ENCODE results near the gene SETD6.

Gene SETD6

DNA sequence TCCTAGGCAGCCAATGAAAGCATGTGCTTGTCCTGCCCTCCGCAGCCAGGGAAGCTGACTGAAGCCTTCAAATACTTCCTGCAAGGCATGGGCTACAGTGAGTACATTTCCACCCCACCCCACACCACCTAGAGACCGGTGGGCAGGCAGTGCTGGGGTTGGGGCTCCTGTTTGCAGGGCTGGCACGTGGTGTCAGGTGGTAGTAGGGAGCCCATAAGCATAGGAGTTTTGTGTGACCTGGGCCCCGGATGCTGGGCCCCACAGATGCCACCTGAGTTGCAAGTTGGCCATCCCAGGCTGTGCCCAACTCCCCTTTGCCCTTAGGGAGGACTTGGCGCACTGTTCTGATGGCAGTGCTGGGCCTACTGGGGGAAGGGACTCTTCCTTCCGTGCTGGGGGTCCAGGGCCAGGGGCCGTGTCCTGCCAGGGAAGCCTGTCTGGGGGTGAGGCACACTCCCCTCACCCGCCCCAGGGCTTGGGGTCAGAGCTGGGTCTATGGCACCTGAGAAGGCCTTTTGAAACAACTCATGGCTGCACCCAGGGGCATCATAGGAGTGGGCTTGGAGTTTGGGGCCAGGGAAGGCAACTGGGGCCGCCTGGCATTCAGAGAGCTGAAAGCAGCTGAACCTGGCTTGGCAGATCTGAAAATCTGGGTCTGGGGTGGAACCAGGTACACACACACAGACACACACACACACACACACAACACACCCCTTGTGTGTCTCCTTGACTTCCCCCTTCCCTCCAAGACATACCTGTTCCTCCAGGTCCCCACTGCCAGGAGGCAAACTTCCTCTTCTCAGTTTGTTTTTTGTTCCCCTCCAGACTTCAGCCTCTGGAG lies 5.8 kb upstream of the SETD6 start:
- no peak for DNase-seq

DNA sequence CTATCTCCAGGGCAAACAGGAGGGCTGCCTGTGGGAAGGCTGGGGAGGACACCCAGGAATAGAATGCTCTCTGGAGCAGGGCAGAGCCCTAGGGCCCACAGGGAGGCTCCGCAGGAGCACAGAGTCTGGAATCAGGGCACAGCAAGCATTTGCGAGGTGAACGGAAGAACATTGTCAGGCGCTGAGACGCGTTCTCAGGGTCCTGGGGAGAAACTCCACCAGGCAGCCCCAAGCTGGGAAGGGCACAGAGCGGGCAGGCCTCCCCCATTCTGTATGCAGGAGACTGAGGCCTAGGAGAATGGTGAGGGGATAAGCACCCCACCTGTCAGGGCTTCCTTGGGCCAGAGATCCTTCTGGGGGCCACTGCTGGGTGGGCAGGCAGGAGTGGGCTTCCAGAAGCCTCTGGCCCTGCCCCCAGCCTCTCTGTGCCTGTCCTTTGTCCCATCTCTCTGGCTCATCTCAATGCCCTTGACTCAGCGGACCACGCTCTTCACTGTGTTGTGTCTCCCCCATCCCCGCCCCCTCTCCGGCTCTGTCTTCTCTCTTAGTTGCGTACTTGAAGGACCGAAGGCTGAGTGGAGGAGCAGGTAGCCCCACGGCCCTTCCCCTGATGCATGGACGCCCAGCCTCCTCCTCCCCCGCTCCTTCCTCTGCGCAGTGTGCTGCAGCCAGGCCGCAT lies 5.1 kb upstream of the SETD6 start:
- no peak for DNase-seq

DNA sequence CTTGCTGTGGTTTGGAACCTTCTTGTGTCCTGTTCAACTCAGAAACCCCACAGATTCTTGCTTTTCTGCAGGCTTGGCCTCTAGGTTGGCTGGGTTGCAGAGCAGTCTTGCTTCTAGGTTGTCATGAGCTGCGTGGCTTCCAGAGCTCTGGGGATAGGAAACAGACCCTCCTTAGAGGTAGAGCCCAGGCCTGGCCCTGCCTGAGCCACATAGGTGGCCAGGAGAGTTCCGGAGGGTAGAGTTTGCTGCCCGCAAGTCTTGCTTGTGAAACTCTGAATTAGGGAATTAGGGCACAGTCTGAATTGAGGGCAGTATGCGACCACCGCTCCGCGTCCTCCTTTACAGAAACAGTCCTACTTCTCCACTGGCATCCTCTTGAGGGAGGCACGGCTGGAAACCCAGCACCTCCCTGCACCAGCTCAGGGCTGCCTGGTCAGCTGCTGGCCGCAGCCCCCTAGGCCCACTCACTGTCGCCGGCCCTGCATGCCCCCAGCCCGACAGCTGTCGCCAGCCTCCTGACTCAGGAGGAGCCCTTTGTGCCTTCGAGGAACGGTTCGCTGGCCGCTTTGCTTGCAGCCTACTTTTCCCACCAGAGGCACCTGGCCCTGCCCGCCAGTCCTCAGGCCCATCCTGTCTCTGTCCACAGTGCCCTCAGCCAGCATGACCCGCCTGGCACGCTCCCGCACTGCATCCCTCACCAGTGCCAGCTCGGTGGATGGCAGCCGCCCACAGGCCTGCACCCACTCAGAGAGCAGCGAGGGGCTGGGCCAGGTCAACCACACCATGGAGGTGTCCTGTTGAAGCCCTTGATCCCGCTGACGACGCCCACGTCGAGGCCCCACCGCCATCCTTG lies 4.3 kb upstream of the SETD6 start:
- DNase-seq = no peak

DNA sequence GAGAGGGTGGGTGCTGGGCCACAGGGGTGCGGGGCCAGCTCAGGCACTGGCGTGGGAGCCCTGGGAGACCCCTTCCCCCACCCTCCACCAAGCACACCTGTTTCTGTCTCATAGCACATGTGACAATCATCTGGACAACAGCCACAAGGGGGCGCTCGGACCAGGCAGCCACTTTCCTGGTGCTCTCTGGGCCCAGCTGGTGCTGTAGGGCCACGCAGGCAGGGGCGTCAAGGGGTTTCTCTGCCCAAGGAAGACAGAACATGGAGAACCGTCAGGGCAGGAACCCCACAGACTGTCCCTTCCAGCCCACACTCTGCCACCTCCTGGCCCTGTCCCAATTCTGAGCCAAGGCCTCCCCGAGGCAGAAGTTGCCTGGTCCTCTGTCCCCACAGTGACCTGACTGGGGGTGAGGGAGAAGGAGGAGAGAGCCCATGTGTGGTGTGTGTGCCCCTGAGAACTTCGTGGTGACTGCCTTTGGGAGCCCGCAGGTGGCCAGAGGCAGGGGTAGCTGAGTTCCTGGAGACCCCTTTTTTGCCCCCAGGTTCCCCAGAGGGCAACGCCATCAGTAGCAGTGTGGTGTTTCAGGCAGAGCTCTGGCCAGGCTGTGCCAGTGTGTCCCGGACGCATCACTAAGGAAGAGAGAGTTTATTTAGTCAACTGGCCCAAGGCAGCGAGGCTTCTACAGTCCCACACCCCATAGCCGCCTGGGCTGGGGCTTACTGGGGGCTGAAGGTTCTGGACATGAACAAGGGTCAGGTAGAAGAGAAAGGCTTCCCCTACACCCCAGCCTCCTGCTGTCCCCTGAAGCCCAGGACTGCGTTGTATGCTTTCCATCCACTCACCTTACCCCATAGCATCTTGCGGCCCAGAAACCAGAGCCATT lies 3.1 kb upstream of the SETD6 start:
- no peak for DNase-seq

DNA sequence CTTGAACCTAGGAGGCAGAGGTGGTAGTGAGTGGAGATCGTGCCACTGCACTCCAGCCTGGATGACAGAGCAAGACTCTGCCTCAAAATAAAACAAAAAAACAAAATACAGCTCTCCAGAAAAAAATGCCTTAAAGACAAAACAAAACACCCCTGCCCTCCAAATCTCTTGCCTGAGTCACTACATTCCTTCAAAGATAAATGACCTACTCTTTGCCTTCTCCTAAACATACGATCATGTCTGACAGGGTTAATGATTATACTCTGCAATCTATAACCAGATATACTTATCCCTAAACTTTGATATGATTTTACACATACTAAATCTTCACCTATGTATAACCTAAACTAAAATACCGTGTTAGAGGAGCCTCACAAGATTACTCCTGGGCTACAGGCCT lies 1.4 kb upstream of the SETD6 start:
- no peak for DNase-seq

DNA sequence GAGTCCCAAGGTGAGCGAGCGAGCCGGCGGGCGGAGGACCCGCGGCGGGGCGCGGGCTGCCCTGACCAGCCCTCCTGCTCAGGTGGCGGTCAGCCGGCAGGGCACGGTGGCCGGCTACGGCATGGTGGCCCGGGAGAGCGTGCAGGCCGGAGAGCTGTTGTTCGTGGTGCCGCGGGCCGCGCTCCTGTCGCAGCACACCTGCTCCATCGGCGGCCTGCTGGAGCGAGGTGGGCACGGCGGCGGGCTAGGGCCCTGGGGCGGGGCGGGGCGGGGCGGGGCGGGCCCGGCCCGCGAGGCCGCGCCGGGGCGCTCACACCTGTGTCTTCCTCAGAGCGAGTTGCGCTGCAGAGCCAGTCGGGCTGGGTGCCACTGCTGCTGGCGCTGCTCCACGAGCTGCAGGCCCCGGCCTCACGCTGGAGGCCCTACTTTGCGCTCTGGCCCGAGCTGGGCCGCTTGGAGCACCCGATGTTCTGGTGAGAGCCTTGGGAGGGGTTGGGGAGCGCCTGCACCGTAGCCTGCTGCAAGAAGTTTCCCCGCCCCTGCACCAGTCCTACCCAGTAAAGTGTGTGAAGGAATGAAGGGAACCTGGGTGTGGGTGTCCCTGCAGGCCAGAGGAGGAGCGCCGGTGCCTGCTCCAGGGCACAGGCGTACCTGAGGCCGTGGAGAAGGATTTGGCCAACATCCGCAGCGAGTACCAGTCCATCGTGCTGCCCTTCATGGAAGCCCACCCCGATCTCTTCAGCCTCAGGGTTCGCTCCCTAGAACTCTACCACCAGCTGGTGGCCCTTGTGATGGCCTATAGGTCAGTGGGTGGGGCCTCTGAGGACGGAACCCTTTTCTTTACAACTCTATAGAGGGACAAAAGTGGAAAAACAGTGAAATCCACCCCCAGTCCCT lies 802 bp downstream of the SETD6 start:
- DNase-seq = no peak

DNA sequence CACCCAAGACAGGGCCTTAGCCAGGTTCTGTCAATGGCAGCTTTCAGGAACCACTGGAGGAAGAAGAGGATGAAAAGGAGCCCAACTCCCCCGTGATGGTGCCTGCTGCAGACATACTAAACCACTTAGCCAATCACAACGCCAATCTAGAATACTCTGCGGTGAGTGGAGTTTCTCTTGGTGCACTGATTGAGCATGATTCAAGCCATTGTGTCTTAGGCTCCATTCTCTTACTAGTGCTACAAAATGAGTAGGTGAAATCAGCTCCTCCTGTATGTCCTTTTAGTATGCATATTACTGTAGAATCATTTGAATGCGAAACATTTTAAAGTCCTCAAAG lies 1.4 kb downstream of the SETD6 start:
- no peak for DNase-seq

DNA sequence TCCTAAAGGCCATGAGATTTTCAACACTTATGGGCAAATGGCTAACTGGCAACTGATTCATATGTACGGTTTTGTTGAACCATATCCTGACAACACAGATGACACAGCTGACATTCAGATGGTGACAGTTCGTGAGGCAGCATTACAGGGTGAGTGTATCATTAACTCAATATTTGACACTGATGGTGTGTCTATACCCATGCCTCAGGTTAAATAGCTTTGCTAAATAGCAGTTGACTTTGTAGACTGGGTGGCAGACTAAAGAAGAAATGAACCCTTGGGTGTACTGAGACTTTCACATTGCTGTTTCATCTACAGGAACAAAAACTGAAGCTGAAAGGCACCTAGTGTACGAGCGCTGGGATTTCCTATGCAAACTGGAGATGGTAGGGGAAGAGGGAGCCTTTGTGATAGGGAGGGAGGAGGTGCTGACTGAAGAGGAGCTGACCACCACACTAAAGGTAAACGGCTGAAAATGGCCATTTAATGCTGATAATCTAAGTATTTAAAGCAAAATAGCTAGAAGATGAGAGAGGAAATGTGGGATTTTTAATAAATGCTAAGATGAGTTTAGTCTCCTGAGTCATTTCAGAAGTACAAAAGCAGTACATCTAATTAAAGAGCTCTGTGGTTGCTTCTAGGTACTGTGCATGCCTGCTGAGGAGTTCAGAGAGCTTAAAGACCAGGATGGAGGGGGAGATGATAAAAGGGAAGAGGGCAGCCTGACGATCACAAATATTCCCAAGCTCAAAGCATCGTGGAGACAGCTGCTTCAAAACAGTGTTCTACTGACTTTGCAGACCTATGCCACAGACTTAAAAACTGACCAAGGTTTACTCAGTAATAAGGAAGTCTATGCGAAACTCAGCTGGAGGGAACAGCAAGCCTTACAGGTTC lies 3.0 kb downstream of the SETD6 start:
- DNase-seq = no peak

DNA sequence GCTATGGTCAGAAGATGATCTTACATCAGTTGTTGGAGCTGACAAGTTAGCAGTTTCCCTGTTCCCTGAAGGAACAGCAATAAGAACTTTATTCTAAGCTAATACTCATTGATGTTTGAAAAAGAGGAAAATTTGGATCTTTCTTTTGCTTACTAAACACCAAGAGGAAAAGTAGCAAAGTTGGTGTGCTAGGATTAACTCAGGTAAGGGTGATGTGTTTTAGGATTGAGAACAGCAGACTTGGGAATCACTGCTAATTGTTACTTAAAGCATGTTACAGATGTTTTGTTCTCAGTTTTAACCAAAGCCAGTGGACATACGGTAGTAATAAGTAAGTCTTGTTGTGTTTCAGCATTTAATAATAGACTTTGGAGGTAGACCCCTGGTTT lies 3.7 kb downstream of the SETD6 start:
- no peak for DNase-seq

DNA sequence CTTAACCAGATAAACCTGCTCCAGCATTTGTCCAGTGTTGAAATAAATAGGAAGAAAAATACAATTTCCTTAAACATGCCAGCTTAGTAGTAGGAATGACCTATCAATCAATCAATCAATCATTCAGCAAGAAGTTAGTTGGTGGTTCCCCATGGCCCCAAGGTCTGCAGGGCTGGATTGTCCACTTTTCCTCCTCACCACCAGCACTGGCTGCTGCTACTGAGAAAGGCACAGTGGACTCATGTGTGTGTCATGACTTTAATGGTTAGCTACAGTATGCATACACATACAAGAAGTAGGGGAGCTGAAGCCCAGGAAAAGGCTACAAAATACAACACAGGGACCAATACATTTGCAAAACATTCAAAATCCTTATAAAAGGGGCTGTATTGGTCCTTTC lies 4.4 kb downstream of the SETD6 start:
- DNase-seq = no peak

DNA sequence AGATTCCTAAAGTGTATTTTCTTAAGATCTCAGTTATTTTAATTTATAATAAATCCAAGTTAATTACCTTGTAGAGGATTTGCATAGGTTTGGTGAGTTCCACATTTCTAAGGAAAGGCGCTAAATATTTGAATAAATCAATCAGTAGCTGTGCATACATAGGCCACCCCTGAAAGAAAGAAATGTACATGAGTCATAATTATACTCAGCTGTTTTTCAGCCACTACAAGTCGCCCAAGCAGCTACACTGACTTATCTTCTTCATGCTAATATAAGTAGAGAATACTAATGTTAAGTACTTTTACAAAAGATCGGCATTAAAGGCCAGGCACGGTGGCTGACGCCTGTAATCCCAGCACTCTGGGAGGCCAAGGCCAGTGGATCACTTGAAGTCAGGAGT lies 14.9 kb downstream of the SETD6 start:
- no peak for DNase-seq

DNA sequence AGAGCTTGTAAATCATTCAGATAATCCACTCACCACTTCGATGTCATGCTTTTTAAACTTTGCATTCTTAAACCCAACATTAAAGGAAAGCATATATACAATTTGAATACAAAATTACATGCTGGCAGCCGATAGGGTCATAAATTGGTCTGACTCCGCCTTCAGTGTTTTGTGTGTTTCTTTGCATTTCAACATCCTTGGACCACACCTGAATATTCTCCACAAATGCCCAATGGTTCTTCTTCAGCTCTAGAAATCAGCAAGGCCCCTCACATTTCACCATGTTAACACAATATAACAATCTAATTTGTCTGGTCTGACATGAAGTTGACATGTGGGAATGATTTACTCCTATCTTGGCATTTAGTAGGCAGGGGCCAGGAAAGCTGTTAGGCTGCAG lies 17.1 kb downstream of the SETD6 start:
- no peak for DNase-seq

DNA sequence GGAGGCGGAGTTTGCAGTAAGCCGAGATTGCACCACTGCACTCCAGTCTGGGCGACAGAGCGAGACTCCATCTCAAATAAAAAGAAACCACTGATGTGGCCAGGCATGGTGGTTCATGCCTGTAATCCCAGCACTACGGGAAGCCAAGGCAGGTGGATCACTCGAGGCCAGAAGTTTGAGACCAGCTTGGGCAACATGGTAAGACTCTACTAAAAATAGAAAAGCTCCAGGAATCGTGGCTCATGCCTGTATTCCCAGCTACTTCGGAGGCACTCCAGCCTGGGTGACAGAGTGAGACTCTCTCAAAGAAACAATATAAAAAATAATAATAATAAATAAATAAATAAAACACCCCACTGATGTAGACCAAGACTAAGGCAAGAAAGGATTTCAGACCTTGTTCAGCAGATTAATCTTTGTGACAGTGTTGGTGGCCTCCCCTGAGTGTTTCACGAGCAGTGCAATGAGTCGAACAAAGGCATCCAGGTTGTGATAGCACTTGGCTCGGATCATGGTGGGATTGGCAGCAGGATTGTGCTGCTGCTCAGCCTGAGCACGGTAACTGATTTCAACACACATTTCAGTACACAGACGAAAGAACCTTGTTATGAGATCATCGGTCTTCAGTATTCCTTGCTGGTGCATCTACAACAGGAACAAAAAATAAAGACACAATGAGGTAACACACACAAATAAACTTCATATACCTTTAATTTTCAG lies 18.6 kb downstream of the SETD6 start:
- DNase-seq = no peak

DNA sequence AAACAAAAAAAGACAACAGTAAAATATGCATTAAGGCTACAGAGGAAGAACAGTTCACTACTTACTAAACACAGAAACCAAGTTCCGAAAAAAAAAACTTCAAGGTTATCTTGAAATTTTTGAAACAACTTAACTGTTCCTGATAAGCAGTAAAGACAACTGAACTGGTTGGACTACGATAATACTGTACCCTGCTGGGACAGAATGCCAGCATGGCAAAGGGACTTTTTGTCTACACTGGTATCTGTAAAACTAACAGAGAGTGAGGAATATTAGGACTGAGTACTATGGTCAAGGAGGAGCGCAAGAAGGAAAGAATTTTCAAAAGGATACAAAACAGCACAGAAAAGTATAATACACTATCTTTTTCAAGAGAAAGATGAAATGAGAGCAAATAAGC lies 19.8 kb downstream of the SETD6 start:
- DNase-seq = no peak

DNA sequence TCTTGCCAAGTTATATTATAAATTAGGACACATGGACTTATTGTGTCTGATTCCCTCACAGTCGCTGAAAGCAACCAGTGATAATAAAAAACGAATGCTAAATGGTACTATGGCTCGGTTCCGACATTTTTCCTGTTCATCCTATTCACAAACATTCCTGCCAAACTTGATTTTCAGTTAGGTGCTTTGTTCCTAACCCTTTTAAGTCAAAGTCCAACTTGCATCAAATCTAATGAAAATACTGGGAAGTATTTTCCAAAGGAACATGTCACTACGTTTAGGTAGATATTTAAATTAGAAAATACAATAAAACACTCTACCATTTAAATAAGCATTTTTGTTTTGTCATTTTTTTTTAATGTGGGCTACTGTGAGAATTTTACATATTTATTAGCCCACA lies 21.0 kb downstream of the SETD6 start:
- no peak for DNase-seq

DNA sequence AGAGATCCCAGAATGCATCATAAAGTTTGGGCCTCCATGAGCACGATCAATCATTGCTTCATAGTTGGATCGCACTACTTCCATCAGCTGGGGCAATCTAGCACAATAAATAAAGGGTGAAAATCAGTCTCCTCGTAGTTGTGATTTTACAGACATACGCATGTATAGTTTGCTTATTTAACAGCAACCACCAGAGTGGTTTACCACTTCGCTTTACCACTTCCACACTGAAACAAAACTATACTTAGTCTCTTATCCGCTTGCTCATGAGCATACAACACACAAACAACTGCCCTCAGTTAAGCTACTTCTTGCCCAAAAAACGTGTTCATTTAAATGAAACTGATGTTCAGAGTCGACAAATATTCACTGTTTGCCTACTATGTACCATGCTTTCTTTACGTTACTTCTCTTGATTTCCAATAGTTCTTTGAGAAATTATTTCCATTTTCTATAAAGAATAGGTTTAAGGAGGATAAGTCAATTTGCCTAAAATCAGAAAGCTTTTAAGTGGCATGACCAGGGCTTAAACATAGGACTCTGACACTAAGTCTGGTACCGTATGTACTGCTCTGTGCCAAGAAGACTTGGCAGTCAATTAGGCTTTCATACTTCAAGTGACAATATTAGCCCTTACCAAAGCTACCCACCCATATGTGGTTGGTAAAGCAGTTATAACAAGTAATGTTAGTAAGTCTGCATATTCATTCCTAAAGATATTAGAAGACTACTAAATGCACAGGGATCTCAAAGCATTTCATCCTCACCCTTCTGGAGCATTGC lies 22.0 kb downstream of the SETD6 start:
- DNase-seq = no peak

DNA sequence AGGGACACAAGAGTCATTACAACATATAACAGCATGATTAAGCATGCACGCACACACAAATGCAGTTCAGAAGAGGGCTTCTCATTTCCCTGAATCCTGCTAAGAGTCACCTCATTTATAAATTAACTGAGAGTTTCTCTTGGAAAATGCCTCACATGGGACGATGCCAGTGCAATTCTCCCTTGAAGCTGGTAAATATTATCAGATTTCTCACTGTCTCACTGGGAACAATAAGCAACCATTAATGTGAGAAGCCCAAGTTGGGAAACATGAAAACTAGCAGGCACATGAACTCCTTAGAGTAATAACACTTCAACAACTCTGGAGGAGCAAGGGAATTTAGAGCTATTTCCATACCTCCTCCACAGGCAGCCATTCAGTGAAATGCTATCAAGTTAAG lies 26.4 kb downstream of the SETD6 start:
- no peak for DNase-seq

DNA sequence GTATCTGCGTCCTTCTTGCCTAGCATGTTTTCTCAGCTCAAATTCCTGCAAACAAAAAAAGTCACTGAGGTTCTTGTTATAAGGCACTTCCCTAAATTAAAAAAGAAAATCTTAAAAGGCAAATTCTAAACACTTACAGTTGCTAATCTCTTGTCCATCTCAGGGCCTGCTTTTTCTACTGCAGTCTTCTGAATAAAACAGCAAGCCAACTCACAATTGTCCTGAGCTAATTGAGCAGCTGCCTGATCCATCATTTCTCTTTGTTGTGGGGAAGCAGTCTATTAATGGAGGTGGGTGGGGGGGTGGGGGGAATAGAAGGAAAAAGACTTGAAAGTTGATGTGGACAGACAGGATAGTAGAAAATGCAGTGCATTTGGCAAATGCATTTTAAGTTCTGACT lies 27.0 kb downstream of the SETD6 start:
- DNase-seq = no peak

DNA sequence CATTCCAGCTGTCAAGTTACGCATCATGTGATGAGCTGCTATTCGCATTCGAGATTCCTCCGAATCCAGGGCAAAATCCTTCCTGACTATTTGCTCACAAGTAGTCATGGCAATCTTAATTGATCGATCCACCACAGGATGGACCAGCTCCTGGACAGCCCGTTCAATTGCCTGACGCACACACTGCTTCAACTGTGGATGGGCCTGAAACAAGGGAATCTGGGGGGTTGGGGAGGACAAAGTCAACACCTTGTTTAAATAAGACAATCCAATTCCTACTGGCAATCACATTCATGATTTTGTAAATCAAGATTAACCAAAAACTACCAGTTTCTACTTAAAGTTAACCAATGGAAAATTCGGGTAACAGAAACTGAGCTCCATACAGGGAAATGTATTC lies 28.4 kb downstream of the SETD6 start:
- DNase-seq = no peak

Measured in NCI-H1436 treated with DMSO at 0.1 percent for 48 hours (cell line).